Measurements from ENCODE around the gene CFAP92. TPM values are rescaled to one million over a fixed set of nuclear protein-coding genes. Genes with fewer than 3 reads are reported as not detected.
"Not testable (repeated sequence)": the region's sequence is repeated elsewhere in the genome, so short reads cannot be mapped to it uniquely, and the experiment has no call there.

The CFAP92 gene
- total RNA-seq, 1 donor from 2014 or later: not detected

- POLR2A ChIA-PET: no interaction called here
- CTCF ChIA-PET: no interaction called here
- Mint-ChIP-seq H3K36me3 (ENCODE audit: low read depth) (no peaks in the 10 kb centered on the region), H3K4me1 (no peaks in the 10 kb centered on the region), H3K27ac (no peak overlapping the region), H3K4me3 (no peak overlapping the region), H3K27me3 (peaks cover 3% of the 10 kb centered on the region), H3K9me3 (peaks cover 6% of the 10 kb centered on the region)
- no peak for TF ChIP-seq CTCF (IDR thresholded peaks at IDR 0.05)
- intact Hi-C loops (cut with micrococcal nuclease): no loop called here
- DNase-seq: no peak
- no peak for ATAC-seq (ENCODE audit: low read depth)
These were observed 62.8 kb downstream of the CFAP92 start for GRCh38 chr3:128931046-128931445.

GRCh38 chr3:128929364-128929763, 64.5 kb downstream of the CFAP92 start:
- no peak overlapping the region for H3K27ac Mint-ChIP-seq
- H3K9me3 Mint-ChIP-seq: peaks cover 6% of the 10 kb centered on the region
- no peaks in the 10 kb centered on the region for H3K27me3 Mint-ChIP-seq
- POLR2A ChIA-PET: no interaction called here
- no peak overlapping the region for H3K4me3 Mint-ChIP-seq
- DNase-seq (no peak), ATAC-seq (ENCODE audit: low read depth) (no peak)
- CTCF ChIA-PET: no interaction called here
- intact Hi-C loops (cut with micrococcal nuclease): no loop called here
- no peaks in the 10 kb centered on the region for H3K36me3 Mint-ChIP-seq (ENCODE audit: low read depth)
- peaks cover 5% of the 10 kb centered on the region for H3K4me1 Mint-ChIP-seq
- TF ChIP-seq CTCF (IDR thresholded peaks at IDR 0.05): no peak

GRCh38 chr3:128923986-128924385, 69.9 kb downstream of the CFAP92 start:
- H3K36me3 Mint-ChIP-seq (ENCODE audit: low read depth); intact Hi-C loops (cut with micrococcal nuclease); H3K4me3 Mint-ChIP-seq; ATAC-seq (ENCODE audit: low read depth); H3K27me3 Mint-ChIP-seq; H3K27ac Mint-ChIP-seq; POLR2A ChIA-PET; DNase-seq; CTCF ChIA-PET: not testable (repeated sequence)
- Mint-ChIP-seq H3K9me3 (peaks cover 16% of the 10 kb centered on the region), H3K4me1 (peaks cover 20% of the 10 kb centered on the region)

GRCh38 chr3:128923576-128923975, 70.3 kb downstream of the CFAP92 start:
- CTCF ChIA-PET: no interaction called here
- Mint-ChIP-seq H3K27me3 (no peaks in the 10 kb centered on the region), H3K27ac (no peak overlapping the region), H3K4me1 (peaks cover 20% of the 10 kb centered on the region), H3K4me3 (no peak overlapping the region), H3K36me3 (ENCODE audit: low read depth) (peaks cover 5% of the 10 kb centered on the region), H3K9me3 (peaks cover 17% of the 10 kb centered on the region)
- no peak for ATAC-seq (ENCODE audit: low read depth)
- POLR2A ChIA-PET: no interaction called here
- intact Hi-C loops (cut with micrococcal nuclease): no loop called here
- no peak for TF ChIP-seq CTCF (IDR thresholded peaks at IDR 0.05)
- no peak for DNase-seq

GRCh38 chr3:128922804-128923459, 70.9 kb downstream of the CFAP92 start:
- TF ChIP-seq CTCF (IDR thresholded peaks at IDR 0.05): no peak
- no peak for ATAC-seq (ENCODE audit: low read depth)
- Mint-ChIP-seq H3K27ac (no peak overlapping the region), H3K4me1 (peaks cover 20% of the 10 kb centered on the region), H3K27me3 (no peaks in the 10 kb centered on the region), H3K9me3 (peaks cover 17% of the 10 kb centered on the region), H3K4me3 (no peak overlapping the region), H3K36me3 (ENCODE audit: low read depth) (peaks cover 7% of the 10 kb centered on the region)
- intact Hi-C loops (cut with micrococcal nuclease): no loop called here
- POLR2A ChIA-PET: no interaction called here
- no peak for DNase-seq
- CTCF ChIA-PET: no interaction called here

GRCh38 chr3:128919988-128920387, 73.9 kb downstream of the CFAP92 start:
- peaks cover 15% of the 10 kb centered on the region for H3K9me3 Mint-ChIP-seq
- TF ChIP-seq CTCF (IDR thresholded peaks at IDR 0.05): no peak
- POLR2A ChIA-PET: interaction anchor here (1.0 kb wide), 1 partner anchor 41 kb away, joined by 3 read pairs; the partner anchor contains the start of gene ACAD9
- DNase-seq: no peak
- H3K27ac Mint-ChIP-seq: no peak overlapping the region
- no peak overlapping the region for H3K4me3 Mint-ChIP-seq
- H3K27me3 Mint-ChIP-seq: no peaks in the 10 kb centered on the region
- H3K4me1 Mint-ChIP-seq: peaks cover 24% of the 10 kb centered on the region
- CTCF ChIA-PET: interaction anchor here (1.3 kb wide), 1 partner anchor 50 kb away, joined by 3 read pairs; no protein-coding TSS in a partner anchor
- peaks cover 25% of the 10 kb centered on the region for H3K36me3 Mint-ChIP-seq (ENCODE audit: low read depth)
- no peak for ATAC-seq (ENCODE audit: low read depth)
- intact Hi-C loops (cut with micrococcal nuclease): no loop called here
